WTC11 (cell line): Measurements from ENCODE around the gene PDE4B. TPM values are rescaled to one million over a fixed set of nuclear protein-coding genes. Genes with fewer than 3 reads are reported as not detected.

ENCODE experiments used
- ATAC-seq: fragments of 200-7000 bp; cut with Tn5 transposase; 2 replicates; pipeline ENCODE4 v1.10.0; 2021; ENCODE audit warnings: mild to moderate bottlenecking, moderate library complexity
- CTCF ChIA-PET: fragments of 300-600 bp; sonication (Branson Sonifier 250); formaldehyde crosslinking; loops from one replicate; lab custom pipeline; 2021; ENCODE audit warnings: antibody characterized with exemption; lab: Charles Lee
- POLR2A ChIA-PET: fragments of 350-600 bp; sonication (Branson Sonifier 250); formaldehyde crosslinking; loops from one replicate; lab custom pipeline; 2021; ENCODE audit warnings: antibody characterized with exemption; lab: Charles Lee
- DNase-seq: peaks from one replicate; pipeline ENCODE4 v3.0.0; 2021; ENCODE audit warnings: low spot score
- H3K27ac Mint-ChIP-seq: 2 replicates; pipeline ENCODE4 v1.8.0; 2021; ENCODE audit warnings: mixed read lengths
- H3K27me3 Mint-ChIP-seq: 2 replicates; pipeline ENCODE4 v1.8.0; 2021; ENCODE audit warnings: low read depth, mild to moderate bottlenecking, moderate library complexity, mixed read lengths
- H3K36me3 Mint-ChIP-seq: 2 replicates; pipeline ENCODE4 v1.8.0; 2021; ENCODE audit warnings: mixed read lengths
- H3K4me1 Mint-ChIP-seq: 2 replicates; pipeline ENCODE4 v1.8.0; 2022; ENCODE audit warnings: mixed read lengths
- H3K4me3 Mint-ChIP-seq: 2 replicates; pipeline ENCODE4 v1.8.0; 2021; ENCODE audit warnings: mild to moderate bottlenecking, moderate library complexity, mixed read lengths
- H3K9me3 Mint-ChIP-seq: 2 replicates; pipeline ENCODE4 v1.8.0; 2021; ENCODE audit warnings: mixed read lengths
- ETV6 ChIP-seq: sonication (generic); formaldehyde crosslinking; IDR thresholded peaks from 2 replicates; pipeline ENCODE4 v1.8.1; 2022; ENCODE audit warnings: mild to moderate bottlenecking, missing genetic modification reagents
- FOXP1 ChIP-seq: sonication (generic); formaldehyde crosslinking; IDR thresholded peaks from 2 replicates; pipeline ENCODE4 v1.8.0; 2022; ENCODE audit warnings: missing genetic modification reagents, mild to moderate bottlenecking, moderate library complexity, borderline replicate concordance
- GABPB1 ChIP-seq: sonication (generic); formaldehyde crosslinking; IDR thresholded peaks from 2 replicates; pipeline ENCODE4 v1.8.1; 2023; ENCODE audit warnings: mild to moderate bottlenecking, missing genetic modification reagents
- JAZF1 ChIP-seq: fragments of 250-450 bp; sonication (Bioruptor Pico); IDR thresholded peaks from 2 replicates; pipeline ENCODE4 v1.9.0; 2021; ENCODE audit warnings: moderate library complexity, mild to moderate bottlenecking, inconsistent platforms
- MXD4 ChIP-seq: fragments of 250-450 bp; sonication (Bioruptor Pico); IDR thresholded peaks from 2 replicates; pipeline ENCODE4 v1.8.0; 2021; ENCODE audit warnings: mild to moderate bottlenecking, moderate library complexity, borderline replicate concordance
- TEAD1 ChIP-seq: sonication (generic); formaldehyde crosslinking; IDR thresholded peaks from 2 replicates; pipeline ENCODE4 v1.8.0; 2022; ENCODE audit warnings: mild to moderate bottlenecking, missing genetic modification reagents
- ZBTB21 ChIP-seq: sonication (generic); formaldehyde crosslinking; IDR thresholded peaks from 2 replicates; pipeline ENCODE4 v1.8.1; 2023; ENCODE audit warnings: mild to moderate bottlenecking, missing genetic modification reagents, borderline replicate concordance
- ZNF138 ChIP-seq: sonication (generic); formaldehyde crosslinking; conservative IDR thresholded peaks from 2 replicates; pipeline ENCODE4 v1.8.1; 2022; ENCODE audit warnings: mild to moderate bottlenecking, moderate library complexity, missing genetic modification reagents
- ZNF416 ChIP-seq: fragments of 250-450 bp; sonication (Bioruptor Pico); IDR thresholded peaks from 2 replicates; pipeline ENCODE4 v1.9.0; 2021; ENCODE audit warnings: mild to moderate bottlenecking, inconsistent platforms
- total RNA-seq: library from RNA; stranded (reverse); gene quantifications from 3 replicates; pipeline ENCODE4 v1.2.3, GENCODE V29; 2021
- TF ChIP-seq, protein P1 (sequence below): sonication (generic); formaldehyde crosslinking; IDR thresholded peaks from 2 replicates; pipeline ENCODE4 v1.8.0; 2023; ENCODE audit warnings: mild to moderate bottlenecking, missing genetic modification reagents
- TF ChIP-seq, protein P2 (sequence below): sonication (generic); formaldehyde crosslinking; IDR thresholded peaks from 2 replicates; pipeline ENCODE4 v1.8.0; 2022; ENCODE audit warnings: mild to moderate bottlenecking, missing genetic modification reagents
- TF ChIP-seq, protein P3 (sequence below): fragments of 200-600 bp; IDR thresholded peaks from 2 replicates; pipeline ENCODE4 v1.8.0; 2022; ENCODE audit warnings: antibody characterized with exemption
- TF ChIP-seq, protein P4 (sequence below): fragments of 250-450 bp; sonication (Bioruptor Pico); IDR thresholded peaks from 2 replicates; pipeline ENCODE4 v1.9.0; 2021; ENCODE audit warnings: moderate library complexity, mild to moderate bottlenecking, inconsistent platforms, borderline replicate concordance
- TF ChIP-seq, protein P5 (sequence below): fragments of 250-450 bp; sonication (Bioruptor Pico); conservative IDR thresholded peaks from 2 replicates; pipeline ENCODE4 v1.9.0; 2021; ENCODE audit warnings: mild to moderate bottlenecking
- TF ChIP-seq, protein P6 (sequence below): sonication (generic); formaldehyde crosslinking; IDR thresholded peaks from 2 replicates; pipeline ENCODE4 v1.8.1; 2022; ENCODE audit warnings: mild to moderate bottlenecking, missing genetic modification reagents, moderate library complexity, borderline replicate concordance
- TF ChIP-seq, protein P7 (sequence below): sonication (generic); formaldehyde crosslinking; IDR thresholded peaks from 2 replicates; pipeline ENCODE4 v1.8.1; 2022; ENCODE audit warnings: mild to moderate bottlenecking, moderate library complexity, missing genetic modification reagents

PDE4B gene
- total RNA-seq, 1 experiment from 2014 or later: 8.0 TPM

DNA sequence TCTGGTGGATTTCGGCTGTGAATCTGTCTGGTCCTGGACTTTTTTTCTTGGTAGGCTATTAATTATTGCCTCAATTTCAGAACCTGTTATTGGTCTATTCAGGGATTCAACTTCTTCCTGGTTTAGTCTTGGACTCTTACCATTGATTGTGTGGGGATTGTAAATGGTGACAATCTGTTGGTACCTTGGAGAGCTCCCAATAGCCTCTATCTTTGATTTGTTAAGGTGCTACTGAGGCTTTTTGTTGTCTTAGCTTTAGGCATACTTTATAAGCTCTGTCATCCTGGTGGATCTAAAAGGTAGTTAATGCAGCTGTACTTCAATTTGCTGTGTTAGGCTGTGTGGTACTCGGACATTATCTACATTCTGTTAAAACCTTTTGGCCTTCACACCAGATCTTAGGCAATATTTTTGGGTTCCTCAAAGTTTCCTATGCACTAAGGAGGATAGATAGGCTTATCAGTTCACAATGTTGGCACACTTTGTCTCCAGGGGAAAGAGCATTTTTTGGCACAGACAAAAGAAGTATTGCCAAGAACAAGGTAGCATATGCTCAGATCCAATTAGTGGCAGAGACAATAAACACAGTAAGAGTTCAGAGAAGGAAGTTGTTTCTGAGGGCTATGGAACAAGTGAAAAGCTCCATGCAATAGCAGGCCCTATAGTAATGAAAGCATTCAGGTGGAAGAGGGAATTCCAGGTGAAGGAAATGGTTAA is 230.4 kb downstream of the PDE4B start (continued):
- TF ChIP-seq, protein P1, sequence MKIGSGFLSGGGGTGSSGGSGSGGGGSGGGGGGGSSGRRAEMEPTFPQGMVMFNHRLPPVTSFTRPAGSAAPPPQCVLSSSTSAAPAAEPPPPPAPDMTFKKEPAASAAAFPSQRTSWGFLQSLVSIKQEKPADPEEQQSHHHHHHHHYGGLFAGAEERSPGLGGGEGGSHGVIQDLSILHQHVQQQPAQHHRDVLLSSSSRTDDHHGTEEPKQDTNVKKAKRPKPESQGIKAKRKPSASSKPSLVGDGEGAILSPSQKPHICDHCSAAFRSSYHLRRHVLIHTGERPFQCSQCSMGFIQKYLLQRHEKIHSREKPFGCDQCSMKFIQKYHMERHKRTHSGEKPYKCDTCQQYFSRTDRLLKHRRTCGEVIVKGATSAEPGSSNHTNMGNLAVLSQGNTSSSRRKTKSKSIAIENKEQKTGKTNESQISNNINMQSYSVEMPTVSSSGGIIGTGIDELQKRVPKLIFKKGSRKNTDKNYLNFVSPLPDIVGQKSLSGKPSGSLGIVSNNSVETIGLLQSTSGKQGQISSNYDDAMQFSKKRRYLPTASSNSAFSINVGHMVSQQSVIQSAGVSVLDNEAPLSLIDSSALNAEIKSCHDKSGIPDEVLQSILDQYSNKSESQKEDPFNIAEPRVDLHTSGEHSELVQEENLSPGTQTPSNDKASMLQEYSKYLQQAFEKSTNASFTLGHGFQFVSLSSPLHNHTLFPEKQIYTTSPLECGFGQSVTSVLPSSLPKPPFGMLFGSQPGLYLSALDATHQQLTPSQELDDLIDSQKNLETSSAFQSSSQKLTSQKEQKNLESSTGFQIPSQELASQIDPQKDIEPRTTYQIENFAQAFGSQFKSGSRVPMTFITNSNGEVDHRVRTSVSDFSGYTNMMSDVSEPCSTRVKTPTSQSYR (CRISPR knock-in tag): no peak
- TF ChIP-seq, protein P2, sequence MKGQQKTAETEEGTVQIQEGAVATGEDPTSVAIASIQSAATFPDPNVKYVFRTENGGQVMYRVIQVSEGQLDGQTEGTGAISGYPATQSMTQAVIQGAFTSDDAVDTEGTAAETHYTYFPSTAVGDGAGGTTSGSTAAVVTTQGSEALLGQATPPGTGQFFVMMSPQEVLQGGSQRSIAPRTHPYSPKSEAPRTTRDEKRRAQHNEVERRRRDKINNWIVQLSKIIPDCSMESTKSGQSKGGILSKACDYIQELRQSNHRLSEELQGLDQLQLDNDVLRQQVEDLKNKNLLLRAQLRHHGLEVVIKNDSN (CRISPR knock-in tag): no peak
- no peak for TF ChIP-seq JAZF1 (CRISPR knock-in tag)
- no peak for TF ChIP-seq GABPB1 (CRISPR knock-in tag)
- no peak for TF ChIP-seq ZNF138 (CRISPR knock-in tag)
- TF ChIP-seq, protein P3, sequence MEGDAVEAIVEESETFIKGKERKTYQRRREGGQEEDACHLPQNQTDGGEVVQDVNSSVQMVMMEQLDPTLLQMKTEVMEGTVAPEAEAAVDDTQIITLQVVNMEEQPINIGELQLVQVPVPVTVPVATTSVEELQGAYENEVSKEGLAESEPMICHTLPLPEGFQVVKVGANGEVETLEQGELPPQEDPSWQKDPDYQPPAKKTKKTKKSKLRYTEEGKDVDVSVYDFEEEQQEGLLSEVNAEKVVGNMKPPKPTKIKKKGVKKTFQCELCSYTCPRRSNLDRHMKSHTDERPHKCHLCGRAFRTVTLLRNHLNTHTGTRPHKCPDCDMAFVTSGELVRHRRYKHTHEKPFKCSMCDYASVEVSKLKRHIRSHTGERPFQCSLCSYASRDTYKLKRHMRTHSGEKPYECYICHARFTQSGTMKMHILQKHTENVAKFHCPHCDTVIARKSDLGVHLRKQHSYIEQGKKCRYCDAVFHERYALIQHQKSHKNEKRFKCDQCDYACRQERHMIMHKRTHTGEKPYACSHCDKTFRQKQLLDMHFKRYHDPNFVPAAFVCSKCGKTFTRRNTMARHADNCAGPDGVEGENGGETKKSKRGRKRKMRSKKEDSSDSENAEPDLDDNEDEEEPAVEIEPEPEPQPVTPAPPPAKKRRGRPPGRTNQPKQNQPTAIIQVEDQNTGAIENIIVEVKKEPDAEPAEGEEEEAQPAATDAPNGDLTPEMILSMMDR: no peak
- no peak for TF ChIP-seq ETV6 (CRISPR knock-in tag)

DNA sequence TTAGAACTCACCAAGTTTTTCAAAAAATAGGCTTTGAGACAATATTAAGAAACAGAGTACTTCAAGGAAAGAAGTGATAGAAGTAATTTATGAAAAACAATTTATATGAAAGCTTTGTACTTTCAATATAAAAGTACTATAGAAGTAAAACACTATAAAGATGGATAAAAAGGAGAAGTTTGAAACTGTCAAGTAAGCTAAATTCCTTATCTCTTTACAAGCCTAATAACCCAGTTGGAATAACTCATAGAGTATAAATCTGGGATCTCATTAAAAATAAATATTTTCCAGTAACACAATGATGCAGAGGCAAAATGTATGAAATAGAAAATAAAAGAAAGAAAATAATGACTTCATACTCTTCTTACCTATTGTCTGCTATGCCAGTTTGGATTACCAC is 232.5 kb downstream of the PDE4B start:
- no peaks in the 10 kb centered on the region for H3K4me1 Mint-ChIP-seq
- no peaks in the 10 kb centered on the region for H3K36me3 Mint-ChIP-seq
- H3K27ac Mint-ChIP-seq: no peak overlapping the region
- H3K4me3 Mint-ChIP-seq: no peak overlapping the region
- no peak for DNase-seq
- no peak for ATAC-seq
- POLR2A ChIA-PET: no interaction called here
- CTCF ChIA-PET: no interaction called here
- H3K9me3 Mint-ChIP-seq: peaks cover 18% of the 10 kb centered on the region
- no peak for TF ChIP-seq ZBTB21
- TF ChIP-seq TEAD1 (CRISPR knock-in tag): no peak
- TF ChIP-seq, protein P4, sequence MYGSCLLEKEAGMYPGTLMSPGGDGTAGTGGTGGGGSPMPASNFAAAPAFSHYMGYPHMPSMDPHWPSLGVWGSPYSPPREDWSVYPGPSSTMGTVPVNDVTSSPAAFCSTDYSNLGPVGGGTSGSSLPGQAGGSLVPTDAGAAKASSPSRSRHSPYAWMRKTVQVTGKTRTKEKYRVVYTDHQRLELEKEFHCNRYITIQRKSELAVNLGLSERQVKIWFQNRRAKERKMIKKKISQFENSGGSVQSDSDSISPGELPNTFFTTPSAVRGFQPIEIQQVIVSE (CRISPR knock-in tag): no peak
- TF ChIP-seq, all 79 proteins: peak for 0
- no peaks in the 10 kb centered on the region for H3K27me3 Mint-ChIP-seq

DNA sequence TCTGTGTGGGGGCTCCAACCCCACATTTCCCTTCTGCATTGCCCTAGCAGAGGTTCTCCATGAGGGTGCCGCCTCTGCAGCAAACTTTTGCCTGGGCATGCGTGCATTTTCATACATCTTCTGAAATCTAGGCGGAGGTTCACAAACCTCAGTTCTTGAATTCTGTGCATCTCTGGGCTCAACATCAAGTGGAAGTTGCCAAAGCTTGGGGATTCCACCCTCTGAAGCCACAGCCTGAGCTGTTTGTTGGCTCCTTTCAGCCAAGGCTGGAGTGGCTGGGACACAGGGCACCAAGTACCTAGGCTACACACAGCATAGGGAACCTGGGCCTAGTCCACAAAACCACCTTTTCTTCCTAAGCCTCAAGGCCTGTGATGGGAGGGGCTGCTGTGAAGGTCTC is 235.3 kb downstream of the PDE4B start:
- H3K4me1 Mint-ChIP-seq: no peaks in the 10 kb centered on the region
- no peaks in the 10 kb centered on the region for H3K27me3 Mint-ChIP-seq
- no peak overlapping the region for H3K4me3 Mint-ChIP-seq
- POLR2A ChIA-PET: no interaction called here
- no peak overlapping the region for H3K27ac Mint-ChIP-seq
- DNase-seq (no peak), ATAC-seq (no peak)
- CTCF ChIA-PET: no interaction called here
- peaks cover 20% of the 10 kb centered on the region for H3K9me3 Mint-ChIP-seq
- TF ChIP-seq MXD4 (CRISPR knock-in tag): no peak
- H3K36me3 Mint-ChIP-seq: no peaks in the 10 kb centered on the region

DNA sequence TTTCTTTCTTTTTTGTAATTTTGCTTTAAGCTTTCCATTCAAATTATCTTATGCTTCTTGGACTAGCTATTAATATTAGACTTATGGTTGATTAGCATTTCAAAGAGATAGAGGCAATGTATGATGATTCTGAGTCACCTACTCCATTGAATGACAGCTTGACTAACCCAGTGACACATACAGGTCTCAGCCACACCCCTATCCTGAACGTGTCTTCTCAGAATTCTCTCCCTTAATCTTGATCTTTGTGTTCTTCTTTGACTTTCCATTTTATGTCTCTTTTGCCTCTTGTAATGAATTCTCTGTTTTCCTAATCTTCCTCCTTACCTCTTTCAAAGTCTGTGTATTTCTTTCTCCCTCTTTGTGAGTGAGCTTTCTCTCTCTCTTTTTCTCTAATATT is 241.1 kb downstream of the PDE4B start:
- ChIA-PET POLR2A (no interaction called here), CTCF (no interaction called here)
- Mint-ChIP-seq H3K27ac (no peak overlapping the region), H3K9me3 (peaks cover 16% of the 10 kb centered on the region), H3K36me3 (no peaks in the 10 kb centered on the region), H3K4me1 (peaks cover 10% of the 10 kb centered on the region), H3K4me3 (no peak overlapping the region), H3K27me3 (0 out of 2 replicates have a peak, but pooled peaks cover 2% of the 10 kb centered on the region)
- ATAC-seq (no peak), DNase-seq (no peak)
- TF ChIP-seq, protein P5, sequence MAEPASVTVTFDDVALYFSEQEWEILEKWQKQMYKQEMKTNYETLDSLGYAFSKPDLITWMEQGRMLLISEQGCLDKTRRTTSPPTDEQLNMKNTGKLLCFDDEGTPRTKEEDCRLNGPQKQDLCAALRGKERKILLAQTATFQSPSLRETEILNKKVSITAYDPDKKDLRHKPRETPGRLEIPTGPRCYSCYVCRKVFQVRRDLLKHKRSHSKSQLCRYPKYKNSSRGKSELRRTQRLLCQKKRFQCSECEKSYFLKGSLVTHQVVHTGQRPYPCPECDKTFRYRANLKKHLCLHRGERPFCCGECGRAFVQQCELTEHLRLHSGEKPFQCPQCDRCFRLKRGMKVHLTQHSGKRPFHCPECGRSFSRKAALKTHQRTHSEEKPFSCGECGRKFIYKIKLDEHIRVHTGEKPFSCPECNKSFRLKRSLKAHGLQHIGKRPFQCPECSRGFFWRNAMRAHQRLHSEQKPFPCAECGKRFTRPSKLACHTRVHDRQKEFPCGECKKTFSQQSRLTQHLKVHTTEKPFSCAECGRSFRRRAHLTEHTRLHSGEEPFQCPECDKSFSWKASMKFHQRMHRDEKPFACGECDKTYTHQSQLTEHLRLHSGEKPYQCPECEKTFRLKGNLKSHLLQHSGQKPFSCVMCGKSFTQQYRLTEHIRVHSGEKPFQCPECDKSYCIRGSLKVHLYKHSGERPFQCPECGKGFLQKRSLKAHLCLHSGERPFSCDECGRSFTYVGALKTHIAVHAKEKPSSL (CRISPR knock-in tag): no peak
- TF ChIP-seq, protein P3: no peak
- TF ChIP-seq, protein P6, sequence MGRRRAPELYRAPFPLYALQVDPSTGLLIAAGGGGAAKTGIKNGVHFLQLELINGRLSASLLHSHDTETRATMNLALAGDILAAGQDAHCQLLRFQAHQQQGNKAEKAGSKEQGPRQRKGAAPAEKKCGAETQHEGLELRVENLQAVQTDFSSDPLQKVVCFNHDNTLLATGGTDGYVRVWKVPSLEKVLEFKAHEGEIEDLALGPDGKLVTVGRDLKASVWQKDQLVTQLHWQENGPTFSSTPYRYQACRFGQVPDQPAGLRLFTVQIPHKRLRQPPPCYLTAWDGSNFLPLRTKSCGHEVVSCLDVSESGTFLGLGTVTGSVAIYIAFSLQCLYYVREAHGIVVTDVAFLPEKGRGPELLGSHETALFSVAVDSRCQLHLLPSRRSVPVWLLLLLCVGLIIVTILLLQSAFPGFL (CRISPR knock-in tag): no peak
- no peak for TF ChIP-seq JAZF1 (CRISPR knock-in tag)
- TF ChIP-seq, protein P7, sequence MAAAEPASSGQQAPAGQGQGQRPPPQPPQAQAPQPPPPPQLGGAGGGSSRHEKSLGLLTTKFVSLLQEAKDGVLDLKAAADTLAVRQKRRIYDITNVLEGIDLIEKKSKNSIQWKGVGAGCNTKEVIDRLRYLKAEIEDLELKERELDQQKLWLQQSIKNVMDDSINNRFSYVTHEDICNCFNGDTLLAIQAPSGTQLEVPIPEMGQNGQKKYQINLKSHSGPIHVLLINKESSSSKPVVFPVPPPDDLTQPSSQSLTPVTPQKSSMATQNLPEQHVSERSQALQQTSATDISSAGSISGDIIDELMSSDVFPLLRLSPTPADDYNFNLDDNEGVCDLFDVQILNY: no peak
- TF ChIP-seq FOXP1 (CRISPR knock-in tag): no peak
- no peak for TF ChIP-seq ZNF416
